Lung microvascular endothelial cell (primary cell): ENCODE data around the gene TMEM179. TPM values are rescaled to one million over a fixed set of nuclear protein-coding genes. Genes with fewer than 3 reads are reported as not detected.
A peak's percentile ranks its signal among the peaks of the same experiment; 100 is the strongest.

ENCODE experiments used
- DNase-seq, 2 donors: peaks; one replicate each; pipeline versions ENCODE4 v3.0.0 to v3.0.0-alpha.2; 2010; ENCODE audit warnings: low read depth in 2 of 2
- total RNA-seq: library from RNA; depleted of rRNA; stranded (reverse); fragments of >200 nt; gene quantifications from 2 replicates; pipeline ENCODE4 v1.2.1, GENCODE V29; 2014

The TMEM179 gene
- total RNA-seq, 1 donor from 2014 or later: not detected

- peak in 1 of 2 donors; percentile 7 for DNase-seq
Observed at GRCh38 chr14:104545942-104546501, 58.5 kb downstream of the TMEM179 start.

- no peak for DNase-seq
Observed at GRCh38 chr14:104545151-104545941, 59.2 kb downstream of the TMEM179 start.

GRCh38 chr14:104544362-104544961 is 60.1 kb downstream of the TMEM179 start:
- DNase-seq: no peak

- no peak for DNase-seq
Observed at GRCh38 chr14:104542871-104543830, 61.4 kb downstream of the TMEM179 start.

GRCh38 chr14:104541905-104542465 is 62.6 kb downstream of the TMEM179 start:
- no peak for DNase-seq

Other genes starting within 250 kb of the TMEM179 start
- not detected in 2 replicates for gene C14orf180, start 25.0 kb downstream of the TMEM179 start, total RNA-seq
- 22.2 and 23.2 TPM in 2 replicates for gene INF2, start 84.8 kb upstream of the TMEM179 start, total RNA-seq
- 0.87 and 1.8 TPM in 2 replicates for gene ADSS1, start 119.5 kb upstream of the TMEM179 start, total RNA-seq
- gene SIVA1, start 148.4 kb upstream of the TMEM179 start, total RNA-seq: 77.4 and 82.3 TPM in 2 replicates
- gene AKT1, start 191.0 kb upstream of the TMEM179 start, total RNA-seq: 107 and 129 TPM in 2 replicates
- gene ZBTB42, start 196.3 kb upstream of the TMEM179 start, total RNA-seq: 2.6 and 4.4 TPM in 2 replicates